Uterus (tissue), 2 donors: ENCODE results near the gene USP16.

Experiments
- POLR2A ChIP-seq, 2 donors: fragments of 450-650 bp; IDR thresholded peaks; one replicate each; pipeline ENCODE4 v1.6.1; 2016; ENCODE audit warnings: antibody characterized with exemption in 2 of 2, mild to moderate bottlenecking in 1 of 2, moderate library complexity in 1 of 2
- TF ChIP-seq, protein P1 (sequence below), 4 experiments: fragments of 200-600 bp in 2 of 4; fragments of 450-650 bp in 2 of 4; sonication (generic) in 2 of 4; IDR thresholded peaks; one replicate each; pipeline ENCODE4 v1.5.1; 2016 to 2019; ENCODE audit warnings: antibody characterized with exemption in 4 of 4, mild to moderate bottlenecking in 2 of 4, moderate library complexity in 1 of 4

DNA sequence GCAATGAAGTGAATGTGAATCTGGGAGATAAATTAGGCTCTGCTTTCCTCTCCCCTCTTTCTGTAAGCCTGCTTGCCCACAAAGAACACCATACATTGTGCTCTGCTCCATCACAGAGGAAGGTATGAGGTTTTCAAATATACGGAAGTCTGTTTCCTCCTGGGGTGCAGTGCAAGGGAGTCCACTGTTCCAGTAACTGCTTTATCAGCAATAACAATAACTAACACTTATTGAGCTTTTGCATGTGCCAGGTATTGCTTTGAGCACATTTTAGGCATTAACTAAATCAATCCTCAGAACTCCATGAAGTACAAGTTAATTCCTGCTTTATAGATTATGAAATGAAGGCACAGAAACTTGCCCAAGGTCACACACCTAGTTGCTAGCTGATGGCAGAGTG is 41.8 kb upstream of the USP16 start:
- TF ChIP-seq, protein P1, sequence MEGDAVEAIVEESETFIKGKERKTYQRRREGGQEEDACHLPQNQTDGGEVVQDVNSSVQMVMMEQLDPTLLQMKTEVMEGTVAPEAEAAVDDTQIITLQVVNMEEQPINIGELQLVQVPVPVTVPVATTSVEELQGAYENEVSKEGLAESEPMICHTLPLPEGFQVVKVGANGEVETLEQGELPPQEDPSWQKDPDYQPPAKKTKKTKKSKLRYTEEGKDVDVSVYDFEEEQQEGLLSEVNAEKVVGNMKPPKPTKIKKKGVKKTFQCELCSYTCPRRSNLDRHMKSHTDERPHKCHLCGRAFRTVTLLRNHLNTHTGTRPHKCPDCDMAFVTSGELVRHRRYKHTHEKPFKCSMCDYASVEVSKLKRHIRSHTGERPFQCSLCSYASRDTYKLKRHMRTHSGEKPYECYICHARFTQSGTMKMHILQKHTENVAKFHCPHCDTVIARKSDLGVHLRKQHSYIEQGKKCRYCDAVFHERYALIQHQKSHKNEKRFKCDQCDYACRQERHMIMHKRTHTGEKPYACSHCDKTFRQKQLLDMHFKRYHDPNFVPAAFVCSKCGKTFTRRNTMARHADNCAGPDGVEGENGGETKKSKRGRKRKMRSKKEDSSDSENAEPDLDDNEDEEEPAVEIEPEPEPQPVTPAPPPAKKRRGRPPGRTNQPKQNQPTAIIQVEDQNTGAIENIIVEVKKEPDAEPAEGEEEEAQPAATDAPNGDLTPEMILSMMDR (IDR thresholded peaks at IDR 0.05), result no peak
- no peak for TF ChIP-seq POLR2A (IDR thresholded peaks at IDR 0.05)
